Right lobe of liver (tissue), 6 donors: ENCODE data around the gene PPM1K. TPM values are rescaled to one million over a fixed set of nuclear protein-coding genes. Genes with fewer than 3 reads are reported as not detected.
A peak's percentile ranks its signal among the peaks of the same experiment; 100 is the strongest.

Source experiments
- ATAC-seq, 4 donors: fragments of 200-7000 bp; cut with Tn5 transposase; one replicate each; pipeline ENCODE4 v1.9.1; 2020; ENCODE audit warnings: mild to moderate bottlenecking in 4 of 4, moderate library complexity in 4 of 4
- DNase-seq, 3 donors: peaks; one replicate each; pipeline ENCODE4 v3.0.0-alpha.2; 2020
- H3K27ac ChIP-seq, 3 donors: fragments of 200-600 bp; one replicate each; pipeline ENCODE4 v1.8.0; 2022
- H3K27me3 ChIP-seq, 2 donors: fragments of 200-600 bp; one replicate each; pipeline ENCODE4 v1.8.0; 2022
- H3K36me3 ChIP-seq, 4 donors: fragments of 200-600 bp; sonication (generic) in 1 of 4; one replicate each; pipeline versions ENCODE4 v1.5.1 to v1.8.0; 2017 to 2022; ENCODE audit warnings: control low read depth in 1 of 4
- H3K4me1 ChIP-seq, 4 donors: fragments of 200-600 bp; sonication (generic) in 1 of 4; one replicate each; pipeline versions ENCODE4 v1.5.1 to v1.8.0; 2017 to 2022; ENCODE audit warnings: control low read depth in 1 of 4
- H3K4me3 ChIP-seq, 3 donors: fragments of 200-600 bp; one replicate each; pipeline ENCODE4 v1.8.0; 2022
- H3K9me3 ChIP-seq, 4 donors: fragments of 200-600 bp; sonication (generic) in 1 of 4; one replicate each; pipeline versions ENCODE4 v1.5.1 to v1.8.0; 2017 to 2022; ENCODE audit warnings: control low read depth in 1 of 4
- POLR2A ChIP-seq: fragments of 450-650 bp; IDR thresholded peaks from one replicate; pipeline ENCODE4 v1.6.1; 2017; ENCODE audit warnings: antibody characterized with exemption, mild to moderate bottlenecking
- WGBS: methylation state at CpG from one replicate; pipeline ENCODE4 v1.1.6; 2018; ENCODE audit warnings: low coverage, low lambda C conversion rate; ENCODE audit not compliant: insufficient coverage; ENCODE audit errors: missing lambda C conversion rate; 5-methylcytosine and 5-hydroxymethylcytosine counted together
- intact Hi-C, 2 donors: fragments of 100-400 bp; cut with DNase I; formaldehyde crosslinking; loops; one replicate each; pipeline versions ENCODE4 v1.11.2 to v1.14.1; 2022
- total RNA-seq, 6 experiments: library from RNA; depleted of rRNA in 2 of 6; stranded (reverse); fragments of >200 nt in 2 of 6; fragmentation: NEBNext Ultra II Directional in 3 of 6; extraction: Animal tissue kit (Norgen Biotek cat#: 25700) in 3 of 6; gene quantifications; one replicate each; pipeline versions ENCODE4 v1.1.0 to v1.2.4, GENCODE V29; 2016 to 2023
- TF ChIP-seq, protein P1 (sequence below), 4 donors: fragments of 200-600 bp in 3 of 4; fragments of 450-650 bp in 1 of 4; IDR thresholded peaks; one replicate each; pipeline versions ENCODE4 v1.5.1 to v1.8.0; 2016 to 2022; ENCODE audit warnings: antibody characterized with exemption in 4 of 4, mild to moderate bottlenecking in 2 of 4
- donor health status: DM: no; HTN: yes; CAD: no.
- donor health status: DM: no; HTN: no; CAD: no.
- donor health status: DM: no; HTN: no; CAD: no.
- donor health status: DM: no; HTN: yes; CAD: no.
- donor health status: DM: no; HTN: yes; CAD: no.

The PPM1K gene
- total RNA-seq, 6 experiments from 2014 or later, result 3.8 to 15.7 (median 7.9) TPM

DNA sequence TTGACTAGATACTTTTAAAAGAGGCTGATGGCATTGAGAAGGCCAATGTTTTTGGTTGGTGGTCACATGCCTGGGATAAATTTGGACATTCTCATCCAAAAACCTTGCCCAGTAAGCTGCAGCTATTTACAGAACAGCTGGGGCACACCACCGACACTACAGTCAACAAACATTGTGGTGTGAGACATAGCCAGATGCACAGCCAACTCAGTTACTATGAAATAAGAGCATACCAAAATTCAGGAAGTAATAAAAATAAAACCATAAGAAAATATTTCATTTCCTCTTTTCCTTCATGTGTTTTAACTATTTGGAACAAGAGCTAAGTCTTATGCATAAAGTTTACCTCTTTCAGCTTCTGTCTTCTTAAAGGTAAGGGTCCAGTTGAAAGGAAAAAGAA lies 8.8 kb downstream of the PPM1K start:
- Histone ChIP-seq H3K27ac (no peak overlapping the region), H3K9me3 (no peaks in the 10 kb centered on the region), H3K27me3 (no peaks in the 10 kb centered on the region), H3K4me3 (no peak overlapping the region), H3K4me1 (no peaks in the 10 kb centered on the region), H3K36me3 (no peaks in the 10 kb centered on the region)
- TF ChIP-seq POLR2A, result no peak
- DNase-seq, result no peak
- 65% methylated on average over 1 of the region's 1 CpG for WGBS
- intact Hi-C loops, result no loop called here
- peak in 1 of 4 donors; percentile 33 for ATAC-seq

DNA sequence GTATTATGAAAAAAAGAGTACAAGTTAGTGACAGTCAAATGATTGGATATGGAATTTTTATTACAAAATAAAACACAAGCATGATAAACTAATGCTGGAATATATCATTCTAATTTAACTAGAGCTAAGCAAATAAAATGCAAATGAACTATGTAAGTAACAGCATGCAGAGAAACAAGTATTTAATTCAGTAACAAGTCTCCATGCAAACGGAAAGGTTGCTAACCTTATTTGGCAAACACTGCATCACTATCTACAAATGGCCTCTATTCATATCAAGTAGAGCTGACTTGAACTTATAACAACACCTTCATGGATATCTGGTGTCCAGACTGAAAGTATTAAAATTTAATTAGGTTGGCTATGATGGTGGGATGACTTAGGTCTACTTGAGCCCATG lies 15.4 kb downstream of the PPM1K start:
- no peak for ATAC-seq
- no peak overlapping the region for H3K4me3 ChIP-seq
- H3K9me3 ChIP-seq, result no peaks in the 10 kb centered on the region
- H3K27ac ChIP-seq, result no peak overlapping the region
- peaks cover 0 to 3% (median 0%) of the 10 kb centered on the region in 4 donors for H3K36me3 ChIP-seq
- intact Hi-C loops, result no loop called here
- WGBS, result 86% methylated on average over 1 of the region's 1 CpG
- no peaks in the 10 kb centered on the region for H3K4me1 ChIP-seq
- no peak for DNase-seq
- no peaks in the 10 kb centered on the region for H3K27me3 ChIP-seq
- no peak for TF ChIP-seq POLR2A
- TF ChIP-seq, protein P1, sequence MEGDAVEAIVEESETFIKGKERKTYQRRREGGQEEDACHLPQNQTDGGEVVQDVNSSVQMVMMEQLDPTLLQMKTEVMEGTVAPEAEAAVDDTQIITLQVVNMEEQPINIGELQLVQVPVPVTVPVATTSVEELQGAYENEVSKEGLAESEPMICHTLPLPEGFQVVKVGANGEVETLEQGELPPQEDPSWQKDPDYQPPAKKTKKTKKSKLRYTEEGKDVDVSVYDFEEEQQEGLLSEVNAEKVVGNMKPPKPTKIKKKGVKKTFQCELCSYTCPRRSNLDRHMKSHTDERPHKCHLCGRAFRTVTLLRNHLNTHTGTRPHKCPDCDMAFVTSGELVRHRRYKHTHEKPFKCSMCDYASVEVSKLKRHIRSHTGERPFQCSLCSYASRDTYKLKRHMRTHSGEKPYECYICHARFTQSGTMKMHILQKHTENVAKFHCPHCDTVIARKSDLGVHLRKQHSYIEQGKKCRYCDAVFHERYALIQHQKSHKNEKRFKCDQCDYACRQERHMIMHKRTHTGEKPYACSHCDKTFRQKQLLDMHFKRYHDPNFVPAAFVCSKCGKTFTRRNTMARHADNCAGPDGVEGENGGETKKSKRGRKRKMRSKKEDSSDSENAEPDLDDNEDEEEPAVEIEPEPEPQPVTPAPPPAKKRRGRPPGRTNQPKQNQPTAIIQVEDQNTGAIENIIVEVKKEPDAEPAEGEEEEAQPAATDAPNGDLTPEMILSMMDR (IDR thresholded peaks at IDR 0.05), result no peak

DNA sequence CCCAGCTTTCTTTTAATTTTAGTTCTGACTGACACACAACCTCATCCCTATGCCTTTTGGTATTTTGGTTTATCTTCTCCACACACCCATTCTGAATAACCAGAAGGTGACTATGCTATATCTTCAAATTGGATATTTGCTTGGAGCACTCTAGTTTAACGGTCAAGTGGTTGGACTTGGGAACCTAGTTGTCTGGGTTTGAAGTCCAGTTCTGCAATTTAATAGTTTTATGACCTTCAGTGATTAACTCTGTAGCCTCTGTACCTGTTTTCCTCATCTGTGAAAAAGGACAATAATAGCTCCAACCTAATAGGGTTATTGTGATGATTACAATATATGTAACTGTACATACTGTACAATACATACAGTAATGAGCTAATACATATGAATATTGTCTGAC lies 20.0 kb downstream of the PPM1K start:
- DNase-seq, result no peak
- peaks cover 0 to 3% (median 0%) of the 10 kb centered on the region in 4 donors for H3K36me3 ChIP-seq
- no peaks in the 10 kb centered on the region for H3K27me3 ChIP-seq
- intact Hi-C loops, result no loop called here
- no peak overlapping the region for H3K27ac ChIP-seq
- H3K4me1 ChIP-seq, result no peaks in the 10 kb centered on the region
- no peak for ATAC-seq
- H3K4me3 ChIP-seq, result no peak overlapping the region
- TF ChIP-seq, protein P1 (IDR thresholded peaks at IDR 0.05), result no peak
- no peak for TF ChIP-seq POLR2A
- 33% methylated on average over 1 of the region's 1 CpG for WGBS
- H3K9me3 ChIP-seq, result no peaks in the 10 kb centered on the region

DNA sequence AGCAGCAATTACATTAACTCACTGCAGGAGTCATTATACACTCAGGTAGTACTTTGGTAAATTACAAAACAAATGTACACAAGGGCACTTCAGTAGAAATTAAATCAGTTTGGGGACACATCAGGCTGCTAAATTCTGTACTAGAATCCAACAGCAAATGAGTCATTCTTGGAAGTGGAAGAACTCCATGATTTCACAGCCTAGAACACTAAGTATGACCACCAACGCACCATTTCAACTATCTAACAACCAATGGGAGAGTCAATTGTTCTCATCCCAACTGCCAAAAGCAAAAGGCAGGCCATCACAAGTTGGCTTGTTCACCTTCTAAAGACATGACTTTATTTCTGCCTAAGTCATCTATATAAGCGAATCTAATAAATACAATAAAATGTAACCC lies 26.6 kb downstream of the PPM1K start:
- DNase-seq (no peak), ATAC-seq (no peak)
- no peaks in the 10 kb centered on the region for H3K36me3 ChIP-seq
- H3K4me3 ChIP-seq, result no peak overlapping the region
- no peaks in the 10 kb centered on the region for H3K27me3 ChIP-seq
- H3K4me1 ChIP-seq, result no peaks in the 10 kb centered on the region
- WGBS, result 100% methylated on average over 1 of the region's 2 CpGs
- TF ChIP-seq, protein P1 (IDR thresholded peaks at IDR 0.05), result no peak
- TF ChIP-seq POLR2A, result no peak
- H3K27ac ChIP-seq, result no peak overlapping the region
- intact Hi-C loops, result no loop called here
- H3K9me3 ChIP-seq, result no peaks in the 10 kb centered on the region

DNA sequence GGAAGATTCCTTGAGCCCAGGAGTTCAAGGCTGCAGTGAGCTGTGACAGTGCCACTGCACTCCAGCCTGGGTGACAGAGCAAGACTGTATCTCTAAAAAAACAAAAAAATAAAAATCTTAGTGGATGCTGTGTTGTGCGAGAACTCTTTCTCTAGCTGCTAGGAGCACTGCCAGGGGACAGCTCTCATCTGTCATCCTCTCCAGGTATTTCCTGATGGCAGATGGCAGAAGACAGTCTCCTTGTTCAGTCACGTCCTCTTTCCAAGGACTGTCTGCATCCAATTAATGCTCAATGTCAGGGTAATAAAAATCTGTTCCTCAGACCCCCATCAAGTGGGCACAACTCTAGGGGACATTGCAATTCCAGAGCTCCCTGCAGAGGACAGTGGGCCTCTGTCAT lies 29.2 kb downstream of the PPM1K start:
- DNase-seq (no peak), ATAC-seq (no peak)
- Histone ChIP-seq H3K9me3 (no peaks in the 10 kb centered on the region), H3K4me3 (no peak overlapping the region), H3K27me3 (no peaks in the 10 kb centered on the region), H3K36me3 (no peaks in the 10 kb centered on the region), H3K4me1 (no peaks in the 10 kb centered on the region), H3K27ac (no peak overlapping the region)
- intact Hi-C loops, result no loop called here
- 81% methylated on average over 2 of the region's 2 CpGs for WGBS
- no peak for TF ChIP-seq POLR2A
- TF ChIP-seq, protein P1 (IDR thresholded peaks at IDR 0.05), result no peak
